WTC11 (cell line): Measurements from ENCODE around the gene ECM1. TPM values are rescaled to one million over a fixed set of nuclear protein-coding genes. Genes with fewer than 3 reads are reported as not detected.

ENCODE experiments used
- ATAC-seq: fragments of 200-7000 bp; cut with Tn5 transposase; 2 replicates; pipeline ENCODE4 v1.10.0; 2021; ENCODE audit warnings: mild to moderate bottlenecking, moderate library complexity
- CTCF ChIA-PET: fragments of 300-600 bp; sonication (Branson Sonifier 250); formaldehyde crosslinking; loops from one replicate; lab custom pipeline; 2021; ENCODE audit warnings: antibody characterized with exemption; lab: Charles Lee
- POLR2A ChIA-PET: fragments of 350-600 bp; sonication (Branson Sonifier 250); formaldehyde crosslinking; loops from one replicate; lab custom pipeline; 2021; ENCODE audit warnings: antibody characterized with exemption; lab: Charles Lee
- DNase-seq: peaks from one replicate; pipeline ENCODE4 v3.0.0; 2021; ENCODE audit warnings: low spot score
- H3K27ac Mint-ChIP-seq: 2 replicates; pipeline ENCODE4 v1.8.0; 2021; ENCODE audit warnings: mixed read lengths
- H3K27me3 Mint-ChIP-seq: 2 replicates; pipeline ENCODE4 v1.8.0; 2021; ENCODE audit warnings: low read depth, mild to moderate bottlenecking, moderate library complexity, mixed read lengths
- H3K36me3 Mint-ChIP-seq: 2 replicates; pipeline ENCODE4 v1.8.0; 2021; ENCODE audit warnings: mixed read lengths
- H3K4me1 Mint-ChIP-seq: 2 replicates; pipeline ENCODE4 v1.8.0; 2022; ENCODE audit warnings: mixed read lengths
- H3K4me3 Mint-ChIP-seq: 2 replicates; pipeline ENCODE4 v1.8.0; 2021; ENCODE audit warnings: mild to moderate bottlenecking, moderate library complexity, mixed read lengths
- H3K9me3 Mint-ChIP-seq: 2 replicates; pipeline ENCODE4 v1.8.0; 2021; ENCODE audit warnings: mixed read lengths
- E2F4 ChIP-seq: sonication (generic); formaldehyde crosslinking; IDR thresholded peaks from 2 replicates; pipeline ENCODE4 v1.8.1; 2022; ENCODE audit warnings: low read depth, mild to moderate bottlenecking, moderate library complexity, missing genetic modification reagents, borderline replicate concordance
- ERG ChIP-seq: fragments of 250-450 bp; sonication (Bioruptor Pico); IDR thresholded peaks from 2 replicates; pipeline ENCODE4 v1.8.0; 2021; ENCODE audit warnings: mild to moderate bottlenecking
- ETV6 ChIP-seq: sonication (generic); formaldehyde crosslinking; IDR thresholded peaks from 2 replicates; pipeline ENCODE4 v1.8.1; 2022; ENCODE audit warnings: mild to moderate bottlenecking, missing genetic modification reagents
- FOXK1 ChIP-seq: sonication (generic); formaldehyde crosslinking; IDR thresholded peaks from 2 replicates; pipeline ENCODE4 v1.8.0; 2022; ENCODE audit warnings: mild to moderate bottlenecking, moderate library complexity, missing genetic modification reagents
- GTF2I ChIP-seq: fragments of 250-450 bp; sonication (Bioruptor Pico); conservative IDR thresholded peaks from 2 replicates; pipeline ENCODE4 v1.4.0; 2021; ENCODE audit warnings: mild to moderate bottlenecking
- IRF1 ChIP-seq: sonication (generic); formaldehyde crosslinking; IDR thresholded peaks from 2 replicates; pipeline ENCODE4 v1.8.0; 2023; ENCODE audit warnings: missing genetic modification reagents
- JUN ChIP-seq: sonication (generic); formaldehyde crosslinking; IDR thresholded peaks from 2 replicates; pipeline ENCODE4 v1.8.0; 2023; ENCODE audit warnings: mild to moderate bottlenecking, missing genetic modification reagents
- KAT7 ChIP-seq: sonication (generic); formaldehyde crosslinking; IDR thresholded peaks from 2 replicates; pipeline ENCODE4 v1.8.1; 2023; ENCODE audit warnings: missing genetic modification reagents, mild to moderate bottlenecking, borderline replicate concordance
- MYBL2 ChIP-seq: sonication (generic); formaldehyde crosslinking; IDR thresholded peaks from 2 replicates; pipeline ENCODE4 v1.8.1; 2023; ENCODE audit warnings: mild to moderate bottlenecking, moderate library complexity, missing genetic modification reagents
- PRDM15 ChIP-seq: sonication (generic); formaldehyde crosslinking; IDR thresholded peaks from 2 replicates; pipeline ENCODE4 v1.8.0; 2022; ENCODE audit warnings: missing genetic modification reagents
- PREB ChIP-seq: sonication (generic); formaldehyde crosslinking; IDR thresholded peaks from 2 replicates; pipeline ENCODE4 v1.8.1; 2022; ENCODE audit warnings: mild to moderate bottlenecking, missing genetic modification reagents, moderate library complexity, borderline replicate concordance
- PRRX2 ChIP-seq: fragments of 250-450 bp; sonication (Bioruptor Pico); IDR thresholded peaks from 2 replicates; pipeline ENCODE4 v1.8.0; 2021; ENCODE audit warnings: mild to moderate bottlenecking
- SMAD3 ChIP-seq: sonication (generic); formaldehyde crosslinking; IDR thresholded peaks from 2 replicates; pipeline ENCODE4 v1.8.0; 2022; ENCODE audit warnings: missing genetic modification reagents, mild to moderate bottlenecking, borderline replicate concordance
- TCF7 ChIP-seq: sonication (generic); formaldehyde crosslinking; IDR thresholded peaks from 2 replicates; pipeline ENCODE4 v1.8.0; 2022; ENCODE audit warnings: mild to moderate bottlenecking, low read depth, missing genetic modification reagents, moderate library complexity
- ZNF232 ChIP-seq: sonication (generic); formaldehyde crosslinking; IDR thresholded peaks from 2 replicates; pipeline ENCODE4 v1.8.0; 2022; ENCODE audit warnings: mild to moderate bottlenecking, missing genetic modification reagents
- ZNF396 ChIP-seq: fragments of 250-450 bp; sonication (Bioruptor Pico); IDR thresholded peaks from 2 replicates; pipeline ENCODE4 v1.8.0; 2021; ENCODE audit warnings: mild to moderate bottlenecking, moderate library complexity, borderline replicate concordance
- ZNF423 ChIP-seq: fragments of 250-450 bp; sonication (Bioruptor Pico); IDR thresholded peaks from 2 replicates; pipeline ENCODE4 v2.1.2; 2022; ENCODE audit warnings: mild to moderate bottlenecking, moderate library complexity
- ZSCAN18 ChIP-seq: fragments of 250-450 bp; sonication (Bioruptor Pico); IDR thresholded peaks from 2 replicates; pipeline ENCODE4 v2.1.2; 2022; ENCODE audit warnings: mild to moderate bottlenecking, moderate library complexity
- total RNA-seq: library from RNA; stranded (reverse); gene quantifications from 3 replicates; pipeline ENCODE4 v1.2.3, GENCODE V29; 2021

ECM1 gene
- total RNA-seq, 1 experiment from 2014 or later: 1.6 TPM

- ChIA-PET CTCF (no interaction called here), POLR2A (no interaction called here)
- ATAC-seq: no peak
- H3K27ac Mint-ChIP-seq: no peak overlapping the region
- H3K36me3 Mint-ChIP-seq: no peaks in the 10 kb centered on the region
- DNase-seq: no peak
- H3K4me3 Mint-ChIP-seq: no peak overlapping the region
- no peaks in the 10 kb centered on the region for H3K9me3 Mint-ChIP-seq
- no peaks in the 10 kb centered on the region for H3K4me1 Mint-ChIP-seq
- TF ChIP-seq TCF7 (CRISPR knock-in tag): no peak
- no peak for TF ChIP-seq GTF2I (CRISPR knock-in tag)
- TF ChIP-seq, all 79 proteins: peak for 0
- no peaks in the 10 kb centered on the region; the same call in 1 of the 2 replicates for H3K27me3 Mint-ChIP-seq
Measured at GRCh38 chr1:150525348-150525747, 17.4 kb downstream of the ECM1 start.

GRCh38 chr1:150528196-150528595 is 20.3 kb downstream of the ECM1 start:
- Mint-ChIP-seq H3K9me3 (no peaks in the 10 kb centered on the region), H3K27me3 (no peaks in the 10 kb centered on the region), H3K27ac (no peak overlapping the region), H3K36me3 (no peaks in the 10 kb centered on the region), H3K4me1 (peaks cover 2% of the 10 kb centered on the region; the same call in 1 of the 2 replicates), H3K4me3 (no peak overlapping the region)
- CTCF ChIA-PET: interaction anchor here (2.5 to 2.7 kb wide), 2 partner anchors 10 to 12 kb away, joined by 8 to 9 read pairs; partner anchors contain the start of gene FALEC
- ATAC-seq (no peak), DNase-seq (no peak)
- POLR2A ChIA-PET: interaction anchor here (0.6 kb wide), 1 partner anchor 294 kb away, joined by 4 read pairs; no protein-coding TSS in a partner anchor
- TF ChIP-seq PREB (CRISPR knock-in tag) (no peak), JUN (CRISPR knock-in tag) (no peak), ZSCAN18 (CRISPR knock-in tag) (no peak), FOXK1 (CRISPR knock-in tag) (no peak), ZNF396 (CRISPR knock-in tag) (no peak), E2F4 (CRISPR knock-in tag) (no peak), PRDM15 (CRISPR knock-in tag) (no peak), ZNF423 (CRISPR knock-in tag) (no peak), ZNF232 (no peak), MYBL2 (CRISPR knock-in tag) (no peak), ERG (CRISPR knock-in tag) (no peak), ETV6 (CRISPR knock-in tag) (no peak), PRRX2 (CRISPR knock-in tag) (no peak), KAT7 (CRISPR knock-in tag) (no peak), IRF1 (no peak), SMAD3 (CRISPR knock-in tag) (no peak)
